ENCODE measurements around the gene ANXA10.

DNA sequence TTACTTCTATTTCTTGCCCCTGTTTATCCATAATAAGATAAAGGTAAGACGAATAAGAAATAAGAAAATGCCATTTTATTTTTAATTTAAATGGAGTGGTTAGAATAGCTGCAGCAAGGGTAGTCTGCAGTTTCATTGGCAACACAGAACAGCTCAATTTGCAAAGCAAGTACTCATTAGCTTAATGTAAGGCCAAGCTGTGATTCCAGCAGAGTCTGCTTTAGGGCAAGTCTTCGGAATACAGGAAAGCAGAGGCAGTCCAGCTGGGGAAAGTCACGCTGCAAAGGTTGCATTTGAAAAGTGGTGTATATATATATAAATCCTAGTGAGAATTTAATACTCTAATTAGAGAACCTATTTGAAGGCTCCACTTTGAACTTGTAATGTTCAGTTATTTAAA is 59.0 kb downstream of the ANXA10 start:
- TF ChIP-seq, protein P1, sequence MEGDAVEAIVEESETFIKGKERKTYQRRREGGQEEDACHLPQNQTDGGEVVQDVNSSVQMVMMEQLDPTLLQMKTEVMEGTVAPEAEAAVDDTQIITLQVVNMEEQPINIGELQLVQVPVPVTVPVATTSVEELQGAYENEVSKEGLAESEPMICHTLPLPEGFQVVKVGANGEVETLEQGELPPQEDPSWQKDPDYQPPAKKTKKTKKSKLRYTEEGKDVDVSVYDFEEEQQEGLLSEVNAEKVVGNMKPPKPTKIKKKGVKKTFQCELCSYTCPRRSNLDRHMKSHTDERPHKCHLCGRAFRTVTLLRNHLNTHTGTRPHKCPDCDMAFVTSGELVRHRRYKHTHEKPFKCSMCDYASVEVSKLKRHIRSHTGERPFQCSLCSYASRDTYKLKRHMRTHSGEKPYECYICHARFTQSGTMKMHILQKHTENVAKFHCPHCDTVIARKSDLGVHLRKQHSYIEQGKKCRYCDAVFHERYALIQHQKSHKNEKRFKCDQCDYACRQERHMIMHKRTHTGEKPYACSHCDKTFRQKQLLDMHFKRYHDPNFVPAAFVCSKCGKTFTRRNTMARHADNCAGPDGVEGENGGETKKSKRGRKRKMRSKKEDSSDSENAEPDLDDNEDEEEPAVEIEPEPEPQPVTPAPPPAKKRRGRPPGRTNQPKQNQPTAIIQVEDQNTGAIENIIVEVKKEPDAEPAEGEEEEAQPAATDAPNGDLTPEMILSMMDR (IDR thresholded peaks at IDR 0.05; ENCODE audit: low read length) = no peak
- TF ChIP-seq EZH2 (IDR thresholded peaks at IDR 0.05; ENCODE audit: borderline replicate concordance, low read length) = no peak

Data from OCI-LY1 (cell line).